ENCODE measurements around the gene PIK3CB.
A peak's percentile ranks its signal among the peaks of the same experiment; 100 is the strongest.

The PIK3CB gene

GRCh38 chr3:138867996-138868395, 33.3 kb upstream of the PIK3CB start:
- H4K91ac ChIP-seq (ENCODE audit: low read depth, low read length, poor library complexity): no peak overlapping the region
- peaks cover 0 to 2% (median 0%) of the 10 kb centered on the region in 3 experiments for H3K27me3 ChIP-seq (ENCODE audit: control insufficient read depth in 3 of 3, insufficient read depth in 3 of 3, low read depth in 1 of 3, low read length in 3 of 3)
- no peak overlapping the region for H2AK5ac ChIP-seq (ENCODE audit: low read depth, low read length)
- H3K23ac ChIP-seq (ENCODE audit: low read depth, low read length, poor library complexity): no peak overlapping the region
- no peak overlapping the region for H3K9ac ChIP-seq (ENCODE audit: low read depth, low read length, poor library complexity)
- H3K14ac ChIP-seq (ENCODE audit: low read length): no peak overlapping the region
- H3K79me1 ChIP-seq (ENCODE audit: low read depth, low read length): no peaks in the 10 kb centered on the region
- H2AFZ ChIP-seq (ENCODE audit: low read length): no peak overlapping the region
- no peaks in the 10 kb centered on the region for H3K36me3 ChIP-seq (replicated peaks in 1 of 2; ENCODE audit: control insufficient read depth in 2 of 2, insufficient read depth in 2 of 2, low read length in 2 of 2)
- no peak overlapping the region for H3K18ac ChIP-seq (ENCODE audit: low read length)
- no CpG with 5 or more reads among the region's 1 CpG for WGBS, 2 donors (ENCODE audit: extremely low coverage in 2 of 2, insufficient read length in 2 of 2, insufficient replicate concordance in 1 of 2)
- no peak overlapping the region for H2BK15ac ChIP-seq (ENCODE audit: low read length)
- peaks cover 4 to 7% of the 10 kb centered on the region in 2 donors for H3K4me1 ChIP-seq (ENCODE audit: control insufficient read depth in 2 of 2, insufficient read depth in 1 of 2, low read depth in 1 of 2, low read length in 2 of 2)
- no peak overlapping the region for H2BK5ac ChIP-seq (ENCODE audit: low read length)
- no peaks in the 10 kb centered on the region for H3K9me3 ChIP-seq (replicated peaks in 1 of 2; ENCODE audit: control insufficient read depth in 2 of 2, insufficient read depth in 1 of 2, low read depth in 1 of 2, low read length in 2 of 2)
- H3K4me3 ChIP-seq (ENCODE audit: low read length in 2 of 2): no peak overlapping the region
- H3K27ac ChIP-seq (replicated peaks; ENCODE audit: low read length): no peak overlapping the region
- H4K8ac ChIP-seq (ENCODE audit: low read depth, low read length): no peak overlapping the region
- no peak for DNase-seq (ENCODE audit: low spot score)
- H3K4ac ChIP-seq (ENCODE audit: low read length): no peak overlapping the region
- no peak overlapping the region for H2BK120ac ChIP-seq (ENCODE audit: low read depth, low read length)
- no peak overlapping the region for H2BK12ac ChIP-seq (ENCODE audit: low read length)
- H3K4me2 ChIP-seq (ENCODE audit: insufficient read depth, low read length, poor library complexity, severe bottlenecking): no peak overlapping the region

GRCh38 chr3:138863776-138864113, 29.0 kb upstream of the PIK3CB start:
- no peak overlapping the region for H4K8ac ChIP-seq (ENCODE audit: low read depth, low read length)
- H2BK120ac ChIP-seq (ENCODE audit: low read depth, low read length): no peak overlapping the region
- H3K9ac ChIP-seq (ENCODE audit: low read depth, low read length, poor library complexity): no peak overlapping the region
- H3K27ac ChIP-seq (replicated peaks; ENCODE audit: low read length): no peak overlapping the region
- H2AFZ ChIP-seq (ENCODE audit: low read length): peak overlapping the region; percentile 89
- no peak overlapping the region for H2AK5ac ChIP-seq (ENCODE audit: low read depth, low read length)
- H3K79me1 ChIP-seq (ENCODE audit: low read depth, low read length): no peaks in the 10 kb centered on the region
- H3K23ac ChIP-seq (ENCODE audit: low read depth, low read length, poor library complexity): no peak overlapping the region
- H3K36me3 ChIP-seq (replicated peaks in 1 of 2; ENCODE audit: control insufficient read depth in 2 of 2, insufficient read depth in 2 of 2, low read length in 2 of 2): no peaks in the 10 kb centered on the region
- H3K4me2 ChIP-seq (ENCODE audit: insufficient read depth, low read length, poor library complexity, severe bottlenecking): no peak overlapping the region
- WGBS, 2 donors (ENCODE audit: extremely low coverage in 2 of 2, insufficient read length in 2 of 2, insufficient replicate concordance in 1 of 2): no CpG with 5 or more reads among the region's 4 CpGs
- peaks cover 0 to 5% (median 0%) of the 10 kb centered on the region in 3 experiments for H3K27me3 ChIP-seq (ENCODE audit: control insufficient read depth in 3 of 3, insufficient read depth in 3 of 3, low read depth in 1 of 3, low read length in 3 of 3)
- no peak overlapping the region for H3K18ac ChIP-seq (ENCODE audit: low read length)
- H3K14ac ChIP-seq (ENCODE audit: low read length): no peak overlapping the region
- H2BK15ac ChIP-seq (ENCODE audit: low read length): no peak overlapping the region
- peaks cover 16 to 22% of the 10 kb centered on the region in 2 donors for H3K4me1 ChIP-seq (ENCODE audit: control insufficient read depth in 2 of 2, insufficient read depth in 1 of 2, low read depth in 1 of 2, low read length in 2 of 2)
- H2BK12ac ChIP-seq (ENCODE audit: low read length): no peak overlapping the region
- no peak overlapping the region for H3K4me3 ChIP-seq (ENCODE audit: low read length in 2 of 2)
- H3K4ac ChIP-seq (ENCODE audit: low read length): no peak overlapping the region
- no peaks in the 10 kb centered on the region for H3K9me3 ChIP-seq (replicated peaks in 1 of 2; ENCODE audit: control insufficient read depth in 2 of 2, insufficient read depth in 1 of 2, low read depth in 1 of 2, low read length in 2 of 2)
- no peak for DNase-seq (ENCODE audit: low spot score)
- H4K91ac ChIP-seq (ENCODE audit: low read depth, low read length, poor library complexity): no peak overlapping the region
- no peak overlapping the region for H2BK5ac ChIP-seq (ENCODE audit: low read length)

GRCh38 chr3:138862924-138863775, 28.4 kb upstream of the PIK3CB start:
- WGBS, 2 donors (ENCODE audit: extremely low coverage in 2 of 2, insufficient read length in 2 of 2, insufficient replicate concordance in 1 of 2): no CpG with 5 or more reads among the region's 11 CpGs
- Histone ChIP-seq H3K23ac (ENCODE audit: low read depth, low read length, poor library complexity) (no peak overlapping the region), H2BK5ac (ENCODE audit: low read length) (no peak overlapping the region), H3K4me3 (ENCODE audit: low read length in 2 of 2) (peak overlapping the region in 1 of 2 donors; percentile 43), H3K4me2 (ENCODE audit: insufficient read depth, low read length, poor library complexity, severe bottlenecking) (peak overlapping the region; percentile 13), H2BK15ac (ENCODE audit: low read length) (no peak overlapping the region), H2AFZ (ENCODE audit: low read length) (peak overlapping the region; percentile 89), H3K79me1 (ENCODE audit: low read depth, low read length) (no peaks in the 10 kb centered on the region), H3K27ac (replicated peaks; ENCODE audit: low read length) (no peak overlapping the region), H4K8ac (ENCODE audit: low read depth, low read length) (no peak overlapping the region), H3K18ac (ENCODE audit: low read length) (no peak overlapping the region), H3K4me1 (ENCODE audit: control insufficient read depth in 2 of 2, insufficient read depth in 1 of 2, low read depth in 1 of 2, low read length in 2 of 2) (peaks cover 16 to 22% of the 10 kb centered on the region in 2 donors), H3K4ac (ENCODE audit: low read length) (no peak overlapping the region), H2BK12ac (ENCODE audit: low read length) (no peak overlapping the region), H3K9me3 (replicated peaks in 1 of 2; ENCODE audit: control insufficient read depth in 2 of 2, insufficient read depth in 1 of 2, low read depth in 1 of 2, low read length in 2 of 2) (no peaks in the 10 kb centered on the region), H4K91ac (ENCODE audit: low read depth, low read length, poor library complexity) (no peak overlapping the region), H3K14ac (ENCODE audit: low read length) (no peak overlapping the region), H2BK120ac (ENCODE audit: low read depth, low read length) (no peak overlapping the region), H3K9ac (ENCODE audit: low read depth, low read length, poor library complexity) (no peak overlapping the region), H3K36me3 (replicated peaks in 1 of 2; ENCODE audit: control insufficient read depth in 2 of 2, insufficient read depth in 2 of 2, low read length in 2 of 2) (no peaks in the 10 kb centered on the region), H3K27me3 (ENCODE audit: control insufficient read depth in 3 of 3, insufficient read depth in 3 of 3, low read depth in 1 of 3, low read length in 3 of 3) (peaks cover 0 to 5% (median 0%) of the 10 kb centered on the region in 3 experiments), H2AK5ac (ENCODE audit: low read depth, low read length) (no peak overlapping the region)
- no peak for DNase-seq (ENCODE audit: low spot score)

- Histone ChIP-seq H2AK5ac (ENCODE audit: low read depth, low read length) (no peak overlapping the region), H3K4me1 (ENCODE audit: control insufficient read depth in 2 of 2, insufficient read depth in 1 of 2, low read depth in 1 of 2, low read length in 2 of 2) (peaks cover 16 to 22% of the 10 kb centered on the region in 2 donors), H2BK15ac (ENCODE audit: low read length) (no peak overlapping the region), H4K91ac (ENCODE audit: low read depth, low read length, poor library complexity) (no peak overlapping the region), H3K23ac (ENCODE audit: low read depth, low read length, poor library complexity) (no peak overlapping the region), H3K4me2 (ENCODE audit: insufficient read depth, low read length, poor library complexity, severe bottlenecking) (peak overlapping the region; percentile 31), H2BK5ac (ENCODE audit: low read length) (no peak overlapping the region), H3K9me3 (replicated peaks in 1 of 2; ENCODE audit: control insufficient read depth in 2 of 2, insufficient read depth in 1 of 2, low read depth in 1 of 2, low read length in 2 of 2) (no peaks in the 10 kb centered on the region), H2BK12ac (ENCODE audit: low read length) (no peak overlapping the region), H3K4me3 (ENCODE audit: low read length in 2 of 2) (peak overlapping the region in 1 of 2 donors; percentile 43), H3K27me3 (ENCODE audit: control insufficient read depth in 3 of 3, insufficient read depth in 3 of 3, low read depth in 1 of 3, low read length in 3 of 3) (peaks cover 0 to 5% (median 0%) of the 10 kb centered on the region in 3 experiments), H3K18ac (ENCODE audit: low read length) (no peak overlapping the region), H3K14ac (ENCODE audit: low read length) (no peak overlapping the region), H3K4ac (ENCODE audit: low read length) (no peak overlapping the region), H3K9ac (ENCODE audit: low read depth, low read length, poor library complexity) (no peak overlapping the region), H3K27ac (replicated peaks; ENCODE audit: low read length) (no peak overlapping the region), H3K36me3 (replicated peaks in 1 of 2; ENCODE audit: control insufficient read depth in 2 of 2, insufficient read depth in 2 of 2, low read length in 2 of 2) (no peaks in the 10 kb centered on the region), H3K79me1 (ENCODE audit: low read depth, low read length) (no peaks in the 10 kb centered on the region), H2AFZ (ENCODE audit: low read length) (peak overlapping the region; percentile 89), H2BK120ac (ENCODE audit: low read depth, low read length) (no peak overlapping the region), H4K8ac (ENCODE audit: low read depth, low read length) (no peak overlapping the region)
- DNase-seq (ENCODE audit: low spot score): no peak
- no CpG with 5 or more reads among the region's 4 CpGs for WGBS, 2 donors (ENCODE audit: extremely low coverage in 2 of 2, insufficient read length in 2 of 2, insufficient replicate concordance in 1 of 2)
Measured at GRCh38 chr3:138862531-138862923, 27.8 kb upstream of the PIK3CB start.

All from neuronal stem cell (in vitro differentiated cells).